GM12864 (cell line): Measurements from ENCODE around the gene MYPN.

ENCODE experiments used
- DNase-seq: peaks from one replicate; pipeline ENCODE4 v3.0.0-alpha.2; 2011; ENCODE audit warnings: low read depth
- H3K4me3 ChIP-seq: 2 replicates; pipeline ENCODE4 v1.5.1; 2011; ENCODE audit warnings: mild to moderate bottlenecking, low read depth, low read length, control low read depth
- CTCF ChIP-seq: IDR thresholded peaks from 2 replicates; pipeline ENCODE4 v1.5.1; 2011; ENCODE audit warnings: low read depth, mild to moderate bottlenecking, moderate library complexity, low read length, control low read depth, inconsistent platforms; ENCODE audit errors: missing control alignments

Gene MYPN

GRCh38 chr10:68103901-68104300 is 5.4 kb upstream of the MYPN start:
- H3K4me3 ChIP-seq, result no peak overlapping the region
- TF ChIP-seq CTCF, result no peak

GRCh38 chr10:68105820-68106219 is 3.5 kb upstream of the MYPN start:
- no peak for DNase-seq
- no peak overlapping the region for H3K4me3 ChIP-seq
- TF ChIP-seq CTCF, result no peak

More at GRCh38 chr10:68103901-68104300, 5.4 kb upstream of the MYPN start:
- DNase-seq, result no peak

DNA sequence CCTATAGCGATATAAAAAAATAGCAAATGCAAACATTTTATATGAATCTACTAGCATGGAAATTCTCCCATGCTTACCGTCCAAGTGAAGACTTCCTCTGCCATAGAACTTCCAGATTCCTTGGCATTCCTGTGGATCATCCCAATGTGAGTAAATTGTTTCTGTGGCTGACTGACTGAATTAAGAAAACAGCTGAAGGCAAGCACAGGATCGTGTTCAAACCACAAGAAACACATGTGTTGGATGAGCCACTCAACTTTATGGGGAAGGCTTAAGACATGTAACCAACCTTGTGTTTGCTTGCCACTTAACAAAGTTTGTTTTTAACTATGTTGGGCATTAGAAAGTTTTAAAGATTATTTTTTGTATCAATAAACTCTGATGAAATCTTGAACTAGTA is 2.6 kb upstream of the MYPN start:
- TF ChIP-seq CTCF, result no peak
- no peak overlapping the region for H3K4me3 ChIP-seq
- DNase-seq, result no peak

DNA sequence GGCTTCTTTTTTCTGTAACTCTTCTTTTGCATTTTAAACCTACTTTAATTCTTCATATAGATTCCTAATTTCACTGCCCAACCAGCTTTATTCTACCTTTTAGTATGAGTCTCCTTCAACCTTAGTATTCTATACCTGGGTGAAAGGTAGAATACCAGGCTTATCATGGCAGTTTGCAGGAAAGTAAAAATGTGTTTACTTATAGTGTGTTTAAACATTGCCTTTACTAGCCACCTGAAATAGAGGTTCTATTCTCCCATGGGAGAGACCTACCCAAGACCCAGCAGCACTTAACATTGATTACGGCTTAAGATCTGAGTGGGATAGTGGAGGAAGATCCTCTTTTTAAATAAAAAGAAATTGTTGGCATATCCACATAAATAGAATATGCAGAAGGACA is 1.6 kb upstream of the MYPN start:
- no peak overlapping the region for H3K4me3 ChIP-seq
- no peak for DNase-seq
- no peak for TF ChIP-seq CTCF

DNA sequence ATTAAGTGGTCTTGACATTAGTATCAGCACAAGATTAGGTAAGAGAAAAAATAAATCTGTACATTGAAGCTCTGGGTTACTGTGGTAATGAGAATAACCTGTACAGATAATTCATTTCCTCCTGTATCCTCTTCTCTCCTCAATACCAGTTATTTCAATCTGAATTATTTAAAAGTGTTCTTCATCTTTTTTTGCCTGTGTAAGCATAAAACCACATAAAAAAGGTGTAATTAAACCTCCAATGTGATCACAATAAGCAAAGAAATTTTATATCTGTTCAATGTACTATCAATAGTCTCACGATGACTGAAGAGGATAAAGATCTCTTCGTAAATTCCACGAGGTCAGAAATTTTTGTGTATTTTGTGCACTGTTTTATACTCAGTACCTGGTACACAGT is 1.2 kb upstream of the MYPN start:
- no peak for DNase-seq
- TF ChIP-seq CTCF, result no peak
- no peak overlapping the region for H3K4me3 ChIP-seq

DNA sequence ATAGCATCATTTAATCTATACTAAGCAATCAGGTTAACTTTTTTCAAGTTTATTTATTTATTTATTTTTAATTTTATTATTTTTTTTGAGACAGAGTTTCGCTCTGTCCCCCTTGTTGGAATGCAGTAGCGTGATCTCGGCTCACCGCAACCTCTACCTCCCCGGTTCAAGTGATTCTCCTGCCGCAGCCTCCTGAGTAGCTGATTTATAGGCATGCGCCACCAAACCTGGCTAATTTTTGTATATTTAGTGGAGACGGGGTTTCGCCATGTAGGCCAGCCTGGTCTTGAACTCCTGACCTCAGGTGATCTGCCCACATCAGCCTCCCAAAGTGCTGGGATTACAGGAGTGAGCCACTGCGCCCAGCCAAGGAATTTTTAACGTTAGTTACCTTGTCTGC is 635 bp upstream of the MYPN start:
- DNase-seq, result no peak
- TF ChIP-seq CTCF, result no peak
- no peak overlapping the region for H3K4me3 ChIP-seq

GRCh38 chr10:68110027-68110426 is 739 bp downstream of the MYPN start:
- no peak for DNase-seq
- no peak for TF ChIP-seq CTCF
- H3K4me3 ChIP-seq, result no peak overlapping the region
